A549 (cell line): Measurements from ENCODE around the gene DHX57.

Experiments
- CBX2 ChIP-seq: fragments of 200-600 bp; sonication (generic); IDR thresholded peaks from 2 replicates; pipeline ENCODE4 v1.6.1; 2016; ENCODE audit warnings: low read depth, mild to moderate bottlenecking, borderline replicate concordance
- CEBPB ChIP-seq, 2 experiments: fragments of >200 bp in 1 of 2; sonication (Bioruptor Twin) in 1 of 2; formaldehyde crosslinking in 1 of 2; IDR thresholded peaks; 2 replicates each; pipeline ENCODE4 v1.6.1; 2012 to 2016
- CHD2 ChIP-seq: fragments of 150-350 bp; IDR thresholded peaks from 2 replicates; pipeline ENCODE4 v1.6.1; 2014; ENCODE audit warnings: low read length; ENCODE audit not compliant: partially characterized antibody
- EHMT2 ChIP-seq: fragments of 200-600 bp; sonication (generic); IDR thresholded peaks from 2 replicates; pipeline ENCODE4 v1.6.1; 2016; ENCODE audit warnings: antibody characterized with exemption, low read depth, mild to moderate bottlenecking, moderate library complexity
- EP300 ChIP-seq, 2 experiments: fragments of >200 bp; sonication (Bioruptor Twin); formaldehyde crosslinking; IDR thresholded peaks; 2 replicates in 1 of 2; 3 replicates in 1 of 2; pipeline ENCODE4 v1.6.1; 2016 to 2017
- HDAC2 ChIP-seq: fragments of 200-600 bp; sonication (generic); IDR thresholded peaks from 2 replicates; pipeline ENCODE4 v1.6.1; 2016
- MAFK ChIP-seq: fragments of 450-650 bp; IDR thresholded peaks from 2 replicates; pipeline ENCODE4 v1.6.1; 2014; ENCODE audit not compliant: partially characterized antibody
- POLR2AphosphoS2 ChIP-seq: conservative IDR thresholded peaks from 2 replicates; pipeline ENCODE4 v1.6.1; 2012; ENCODE audit warnings: low read length, improper control_type of control experiment, inconsistent platforms
- TF ChIP-seq, protein P1 (sequence below): fragments of >200 bp; sonication (Bioruptor Twin); formaldehyde crosslinking; IDR thresholded peaks from 3 replicates; pipeline ENCODE4 v1.5.1; 2016
- TF ChIP-seq, protein P2 (sequence below): fragments of >200 bp; sonication (Bioruptor Twin); formaldehyde crosslinking; IDR thresholded peaks from 3 replicates; pipeline ENCODE4 v1.6.1; 2016

DNA sequence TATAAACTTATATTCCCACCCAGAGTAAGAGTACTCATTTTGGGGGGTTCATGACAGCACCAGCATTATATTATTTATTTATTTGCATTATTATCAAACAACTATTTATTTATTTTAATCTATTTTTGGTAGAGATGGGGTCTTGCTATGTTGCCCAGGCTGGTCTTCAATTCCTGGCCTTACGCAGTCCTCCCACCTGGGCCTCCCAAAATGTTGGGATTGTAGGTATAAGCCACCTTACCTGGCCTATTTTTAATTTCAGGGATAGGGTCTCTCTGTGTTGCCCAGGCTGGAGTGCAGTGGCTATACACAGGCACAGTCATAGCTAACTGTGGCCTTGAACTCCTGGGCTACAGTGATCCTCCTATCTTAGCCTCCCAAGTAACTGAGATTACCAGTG lies 67.1 kb downstream of the DHX57 start:
- TF ChIP-seq, protein P1, sequence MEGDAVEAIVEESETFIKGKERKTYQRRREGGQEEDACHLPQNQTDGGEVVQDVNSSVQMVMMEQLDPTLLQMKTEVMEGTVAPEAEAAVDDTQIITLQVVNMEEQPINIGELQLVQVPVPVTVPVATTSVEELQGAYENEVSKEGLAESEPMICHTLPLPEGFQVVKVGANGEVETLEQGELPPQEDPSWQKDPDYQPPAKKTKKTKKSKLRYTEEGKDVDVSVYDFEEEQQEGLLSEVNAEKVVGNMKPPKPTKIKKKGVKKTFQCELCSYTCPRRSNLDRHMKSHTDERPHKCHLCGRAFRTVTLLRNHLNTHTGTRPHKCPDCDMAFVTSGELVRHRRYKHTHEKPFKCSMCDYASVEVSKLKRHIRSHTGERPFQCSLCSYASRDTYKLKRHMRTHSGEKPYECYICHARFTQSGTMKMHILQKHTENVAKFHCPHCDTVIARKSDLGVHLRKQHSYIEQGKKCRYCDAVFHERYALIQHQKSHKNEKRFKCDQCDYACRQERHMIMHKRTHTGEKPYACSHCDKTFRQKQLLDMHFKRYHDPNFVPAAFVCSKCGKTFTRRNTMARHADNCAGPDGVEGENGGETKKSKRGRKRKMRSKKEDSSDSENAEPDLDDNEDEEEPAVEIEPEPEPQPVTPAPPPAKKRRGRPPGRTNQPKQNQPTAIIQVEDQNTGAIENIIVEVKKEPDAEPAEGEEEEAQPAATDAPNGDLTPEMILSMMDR = no peak
- TF ChIP-seq CBX2 = no peak
- no peak for TF ChIP-seq EHMT2
- no peak for TF ChIP-seq CEBPB (IDR thresholded peaks at IDR 0.05)
- no peak for TF ChIP-seq CHD2
- TF ChIP-seq, protein P2, sequence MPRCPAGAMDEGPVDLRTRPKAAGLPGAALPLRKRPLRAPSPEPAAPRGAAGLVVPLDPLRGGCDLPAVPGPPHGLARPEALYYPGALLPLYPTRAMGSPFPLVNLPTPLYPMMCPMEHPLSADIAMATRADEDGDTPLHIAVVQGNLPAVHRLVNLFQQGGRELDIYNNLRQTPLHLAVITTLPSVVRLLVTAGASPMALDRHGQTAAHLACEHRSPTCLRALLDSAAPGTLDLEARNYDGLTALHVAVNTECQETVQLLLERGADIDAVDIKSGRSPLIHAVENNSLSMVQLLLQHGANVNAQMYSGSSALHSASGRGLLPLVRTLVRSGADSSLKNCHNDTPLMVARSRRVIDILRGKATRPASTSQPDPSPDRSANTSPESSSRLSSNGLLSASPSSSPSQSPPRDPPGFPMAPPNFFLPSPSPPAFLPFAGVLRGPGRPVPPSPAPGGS = no peak
- TF ChIP-seq MAFK = no peak
- no peak for TF ChIP-seq EP300 (IDR thresholded peaks at IDR 0.05)
- TF ChIP-seq POLR2AphosphoS2 = no peak
- no peak for TF ChIP-seq HDAC2
